Esophagus squamous epithelium (tissue), 5 donors: Measurements from ENCODE around the gene IL18BP. TPM values are rescaled to one million over a fixed set of nuclear protein-coding genes. Genes with fewer than 3 reads are reported as not detected.

ENCODE experiments used
- DNase-seq: peaks from one replicate; lab custom pipeline; 2025; lab: John Stamatoyannopoulos, UW
- H3K27ac ChIP-seq, 4 donors: fragments of 200-600 bp; sonication (generic); one replicate each; pipeline ENCODE4 v1.5.1; 2016 to 2019; ENCODE audit warnings: mild to moderate bottlenecking in 1 of 4
- H3K27me3 ChIP-seq, 4 donors: fragments of 200-600 bp; sonication (generic); 1 replicate in 3 of 4; 2 replicates in 1 of 4; pipeline versions ENCODE4 v1.5.1 to v1.6.0; 2017 to 2021; ENCODE audit warnings: antibody characterized with exemption in 1 of 4
- H3K36me3 ChIP-seq, 3 donors: fragments of 200-600 bp; sonication (generic); one replicate each; pipeline ENCODE4 v1.5.1; 2016 to 2019
- H3K4me1 ChIP-seq, 3 donors: fragments of 200-600 bp; sonication (generic); one replicate each; pipeline ENCODE4 v1.5.1; 2017 to 2019
- H3K4me3 ChIP-seq, 4 donors: fragments of 200-600 bp; sonication (generic); 1 replicate in 3 of 4; 2 replicates in 1 of 4; pipeline ENCODE4 v1.5.1; 2016 to 2019; ENCODE audit warnings: mild to moderate bottlenecking in 2 of 4, moderate library complexity in 1 of 4
- H3K9me3 ChIP-seq, 3 donors: fragments of 200-600 bp; sonication (generic); one replicate each; pipeline ENCODE4 v1.5.1; 2016 to 2019
- POLR2A ChIP-seq, 4 donors: fragments of 450-650 bp; IDR thresholded peaks; one replicate each; pipeline ENCODE4 v1.6.1; 2017; ENCODE audit warnings: antibody characterized with exemption in 4 of 4, mild to moderate bottlenecking in 4 of 4, moderate library complexity in 3 of 4
- WGBS, 2 donors: methylation state at CpG; one replicate each; pipeline ENCODE4 v1.1.5; 2018; 5-methylcytosine and 5-hydroxymethylcytosine counted together
- intact Hi-C: fragments of 100-400 bp; cut with DNase I; formaldehyde crosslinking; loops from one replicate; pipeline ENCODE4 v1.15.0; 2022
- total RNA-seq, 4 donors: library from RNA; depleted of rRNA; stranded (reverse); fragments of >200 nt; gene quantifications; one replicate each; pipeline ENCODE4 v1.1.0, GENCODE V29; 2016
- TF ChIP-seq, protein P1 (sequence below), 6 experiments: fragments of 450-650 bp in 4 of 6; fragments of 200-600 bp in 2 of 6; sonication (generic) in 2 of 6; IDR thresholded peaks; one replicate each; pipeline ENCODE4 v1.5.1; 2016 to 2019; ENCODE audit warnings: antibody characterized with exemption in 6 of 6, mild to moderate bottlenecking in 4 of 6, moderate library complexity in 4 of 6
- donor health status: DM: yes; HTN: yes; CAD: no.

Gene IL18BP
- total RNA-seq, 4 donors from 2014 or later, result 1.6 to 6.5 (median 4.8) TPM

DNA sequence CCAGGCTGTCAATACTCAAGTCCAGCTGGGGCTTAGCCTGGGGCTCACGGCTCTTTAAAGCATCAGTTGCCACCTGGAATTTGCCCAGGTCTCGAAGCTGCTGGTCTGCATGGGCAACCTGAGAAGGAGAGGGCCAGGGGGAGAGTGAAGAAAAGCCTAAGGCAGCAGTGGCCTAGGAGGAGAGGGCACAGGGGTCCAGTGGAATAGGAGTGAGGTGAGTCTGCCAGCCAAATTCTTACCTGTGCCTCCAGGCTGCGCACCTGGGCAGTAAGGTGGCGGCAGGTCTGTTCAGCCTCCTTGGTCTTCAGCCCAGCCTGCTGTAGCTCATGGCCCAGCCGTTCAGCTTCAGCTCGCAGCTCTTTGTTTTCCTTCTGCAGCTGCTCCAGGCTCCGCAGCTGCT, 10.0 kb downstream of the IL18BP start:
- WGBS, 2 donors, result 61 to 62% methylated on average over 5 to 6 of the region's 7 CpGs
- Histone ChIP-seq H3K27me3 (no peaks in the 10 kb centered on the region), H3K27ac (no peak overlapping the region), H3K9me3 (no peaks in the 10 kb centered on the region), H3K4me3 (no peak overlapping the region), H3K36me3 (peaks cover 85 to 100% (median 97%) of the 10 kb centered on the region in 3 donors), H3K4me1 (peaks cover 2 to 55% (median 17%) of the 10 kb centered on the region in 3 donors)
- TF ChIP-seq, protein P1, sequence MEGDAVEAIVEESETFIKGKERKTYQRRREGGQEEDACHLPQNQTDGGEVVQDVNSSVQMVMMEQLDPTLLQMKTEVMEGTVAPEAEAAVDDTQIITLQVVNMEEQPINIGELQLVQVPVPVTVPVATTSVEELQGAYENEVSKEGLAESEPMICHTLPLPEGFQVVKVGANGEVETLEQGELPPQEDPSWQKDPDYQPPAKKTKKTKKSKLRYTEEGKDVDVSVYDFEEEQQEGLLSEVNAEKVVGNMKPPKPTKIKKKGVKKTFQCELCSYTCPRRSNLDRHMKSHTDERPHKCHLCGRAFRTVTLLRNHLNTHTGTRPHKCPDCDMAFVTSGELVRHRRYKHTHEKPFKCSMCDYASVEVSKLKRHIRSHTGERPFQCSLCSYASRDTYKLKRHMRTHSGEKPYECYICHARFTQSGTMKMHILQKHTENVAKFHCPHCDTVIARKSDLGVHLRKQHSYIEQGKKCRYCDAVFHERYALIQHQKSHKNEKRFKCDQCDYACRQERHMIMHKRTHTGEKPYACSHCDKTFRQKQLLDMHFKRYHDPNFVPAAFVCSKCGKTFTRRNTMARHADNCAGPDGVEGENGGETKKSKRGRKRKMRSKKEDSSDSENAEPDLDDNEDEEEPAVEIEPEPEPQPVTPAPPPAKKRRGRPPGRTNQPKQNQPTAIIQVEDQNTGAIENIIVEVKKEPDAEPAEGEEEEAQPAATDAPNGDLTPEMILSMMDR (IDR thresholded peaks at IDR 0.05), result no peak
- TF ChIP-seq POLR2A (IDR thresholded peaks at IDR 0.05), result no peak
- no peak for DNase-seq
- intact Hi-C loops, result no loop called here

DNA sequence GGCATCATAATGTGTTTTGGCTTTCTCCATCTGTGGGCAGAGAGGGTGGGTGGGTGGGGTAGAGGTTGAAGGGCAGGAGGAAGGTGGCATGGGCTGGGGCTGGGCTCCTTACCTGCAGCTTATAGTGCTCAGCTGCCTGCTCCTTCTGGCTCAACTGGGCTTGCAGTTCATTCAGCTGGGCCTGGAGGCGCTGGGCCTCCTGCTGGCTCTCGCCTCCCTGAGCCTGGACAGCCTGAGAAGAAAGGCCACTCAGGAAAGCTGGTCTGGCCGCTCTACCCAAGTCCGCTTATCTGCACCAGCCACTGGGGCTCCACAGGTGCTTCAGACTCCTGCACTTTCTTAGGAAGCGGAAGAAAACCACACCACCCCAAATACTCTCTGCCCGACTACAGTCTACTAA, 10.4 kb downstream of the IL18BP start:
- H3K36me3 ChIP-seq, result peaks cover 84 to 100% (median 96%) of the 10 kb centered on the region in 3 donors
- no peaks in the 10 kb centered on the region for H3K27me3 ChIP-seq
- TF ChIP-seq, protein P1 (IDR thresholded peaks at IDR 0.05), result no peak
- no peak for TF ChIP-seq POLR2A (IDR thresholded peaks at IDR 0.05)
- no peak for DNase-seq
- intact Hi-C loops, result no loop called here
- no peaks in the 10 kb centered on the region for H3K9me3 ChIP-seq
- H3K4me1 ChIP-seq, result peaks cover 7 to 59% (median 21%) of the 10 kb centered on the region in 3 donors
- no peak overlapping the region for H3K27ac ChIP-seq
- 88 to 95% methylated on average over 3 to 4 of the region's 6 CpGs for WGBS, 2 donors
- no peak overlapping the region for H3K4me3 ChIP-seq

- Histone ChIP-seq H3K27me3 (no peaks in the 10 kb centered on the region), H3K4me3 (no peak overlapping the region), H3K36me3 (peaks cover 84 to 100% (median 95%) of the 10 kb centered on the region in 3 donors), H3K9me3 (no peaks in the 10 kb centered on the region), H3K4me1 (peaks cover 19 to 65% (median 34%) of the 10 kb centered on the region in 3 donors), H3K27ac (no peak overlapping the region)
- intact Hi-C loops, result no loop called here
- 88% methylated on average over 4 to 9 of the region's 10 CpGs for WGBS, 2 donors
- no peak for DNase-seq
- TF ChIP-seq POLR2A (IDR thresholded peaks at IDR 0.05), result no peak
- TF ChIP-seq, protein P1 (IDR thresholded peaks at IDR 0.05), result no peak
Observed at GRCh38 chr11:72010529-72011233, 12.0 kb downstream of the IL18BP start.

DNA sequence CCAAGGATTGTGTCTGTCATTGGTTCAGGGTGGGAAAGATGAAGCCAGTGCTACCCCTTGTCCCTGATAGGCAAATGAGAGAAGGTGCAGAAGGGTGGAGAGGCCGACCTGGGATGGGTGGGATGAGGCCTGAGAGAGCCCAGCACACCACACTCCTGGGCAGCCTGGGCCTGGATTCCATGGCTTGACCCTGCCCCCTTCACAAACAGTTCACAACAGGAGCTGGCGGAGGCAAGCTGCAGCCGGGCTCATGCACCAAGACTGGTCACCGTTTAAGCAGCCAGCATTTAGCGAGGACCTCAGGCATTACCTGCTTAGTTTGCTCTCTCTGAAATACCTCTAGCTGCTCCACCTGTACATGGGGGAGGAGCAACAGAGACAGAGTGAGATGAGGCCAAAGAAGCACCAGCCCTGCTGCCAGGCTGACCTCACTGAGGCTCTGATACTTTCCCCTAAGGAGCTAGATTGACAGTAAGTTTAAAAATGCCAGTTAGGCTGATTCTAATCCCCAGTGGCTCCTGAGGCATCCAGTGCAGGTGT, 13.5 kb downstream of the IL18BP start:
- intact Hi-C loops, result no loop called here
- peak overlapping the region in 3 of 4 donors; percentile 42 to 80 (median 65) for H3K27ac ChIP-seq
- H3K27me3 ChIP-seq, result no peaks in the 10 kb centered on the region

More for the DNA sequence above, 13.5 kb downstream of the IL18BP start:
- 71 to 86% methylated on average over 4 to 5 of the region's 5 CpGs for WGBS, 2 donors
- H3K4me1 ChIP-seq, result peaks cover 19 to 73% (median 34%) of the 10 kb centered on the region in 3 donors
- H3K9me3 ChIP-seq, result no peaks in the 10 kb centered on the region
- no peak overlapping the region for H3K4me3 ChIP-seq
- TF ChIP-seq, protein P1 (IDR thresholded peaks at IDR 0.05), result no peak
- no peak for TF ChIP-seq POLR2A (IDR thresholded peaks at IDR 0.05)
- peaks cover 82 to 100% (median 96%) of the 10 kb centered on the region in 3 donors for H3K36me3 ChIP-seq
- no peak for DNase-seq
